Large intestine (tissue), 3 donors: ENCODE measurements around the gene PTTG1IP. TPM values are rescaled to one million over a fixed set of nuclear protein-coding genes. Genes with fewer than 3 reads are reported as not detected.
A peak's percentile ranks its signal among the peaks of the same experiment; 100 is the strongest.

Experiments used
- DNase-seq, 2 donors: peaks; one replicate each; pipeline versions ENCODE4 v3.0.0 to v3.0.0-alpha.2; 2013
- H3K27ac ChIP-seq: one replicate; pipeline ENCODE4 v1.5.1; 2013; ENCODE audit warnings: low read length
- H3K27me3 ChIP-seq: 2 replicates; pipeline ENCODE4 v1.6.1; 2013; ENCODE audit warnings: low read length; ENCODE audit not compliant: control insufficient read depth, insufficient read depth
- H3K36me3 ChIP-seq: 2 replicates; pipeline ENCODE4 v1.6.1; 2013; ENCODE audit warnings: low read length; ENCODE audit not compliant: control insufficient read depth, insufficient read depth
- H3K4me1 ChIP-seq: one replicate; pipeline ENCODE4 v1.6.1; 2013; ENCODE audit warnings: low read length; ENCODE audit not compliant: control insufficient read depth, insufficient read depth
- H3K4me3 ChIP-seq: one replicate; pipeline ENCODE4 v1.5.1; 2013; ENCODE audit warnings: low read length
- H3K9me3 ChIP-seq: one replicate; pipeline ENCODE4 v1.6.1; 2013; ENCODE audit warnings: mild to moderate bottlenecking, low read depth, low read length, moderate library complexity; ENCODE audit not compliant: control insufficient read depth
- WGBS: methylation state at CpG from one replicate; pipeline ENCODE4 v1.1.5; 2013; ENCODE audit warnings: low lambda C conversion rate; ENCODE audit not compliant: insufficient coverage; 5-methylcytosine and 5-hydroxymethylcytosine counted together
- polyA plus RNA-seq: library from polyadenylated mRNA; unstranded; fragments of 120-200 nt; gene quantifications from one replicate; pipeline ENCODE4 v1.2.1, GENCODE V29; 2013

Gene PTTG1IP
- polyA plus RNA-seq, 1 donor: 185 TPM

DNA sequence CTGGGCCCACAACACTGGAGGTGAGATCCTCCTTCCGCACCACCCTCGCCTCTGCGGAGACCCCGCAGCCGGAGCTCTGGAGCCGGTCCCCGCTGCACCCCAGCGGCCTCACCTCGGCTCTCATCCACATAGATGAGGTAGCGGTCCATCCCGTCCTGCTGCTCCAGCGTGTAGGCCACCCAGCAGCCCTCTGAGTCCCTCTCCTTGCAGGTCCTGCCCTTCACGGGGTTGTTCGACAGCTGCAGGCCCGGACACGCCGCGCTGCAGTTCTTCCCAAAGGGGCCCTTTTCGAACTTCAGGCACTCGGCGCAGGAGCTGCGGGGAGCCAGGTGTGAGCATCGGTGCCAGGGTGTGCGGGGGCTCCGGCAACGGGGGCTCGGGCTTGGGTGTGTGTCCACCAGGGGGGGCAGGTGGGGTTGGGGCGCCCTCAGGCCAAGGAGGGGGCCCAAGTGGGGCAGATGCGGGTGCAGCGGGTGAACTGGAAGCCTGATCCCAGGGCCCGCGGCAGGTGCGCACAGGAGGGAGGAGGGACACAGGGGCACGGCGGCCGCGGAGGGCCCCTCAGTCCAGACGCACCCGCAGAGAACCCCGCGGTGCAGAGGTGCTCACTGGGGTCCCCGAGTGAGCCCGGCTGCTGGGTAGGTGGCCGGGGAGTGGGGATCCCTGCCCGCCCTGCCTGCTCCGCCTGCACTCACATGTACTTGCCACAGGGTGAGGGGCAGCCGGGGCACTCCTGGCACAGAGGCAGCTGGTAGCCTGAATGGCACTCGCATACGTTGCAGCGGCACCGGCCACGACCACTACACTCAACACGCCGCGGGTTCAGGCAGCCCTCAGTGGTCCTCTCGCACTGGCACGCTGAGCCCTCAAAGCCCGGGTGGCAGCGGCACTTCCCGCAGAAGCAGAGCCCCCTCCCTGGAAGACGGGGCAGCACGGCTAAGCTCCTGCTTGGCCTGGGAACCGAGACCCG, 15.4 kb upstream of the PTTG1IP start:
- no peak overlapping the region for H3K27ac ChIP-seq
- peaks cover 8% of the 10 kb centered on the region for H3K27me3 ChIP-seq
- no CpG with 5 or more reads among the region's 64 CpGs for WGBS
- DNase-seq: no peak
- no peak overlapping the region for H3K4me3 ChIP-seq
- H3K4me1 ChIP-seq: no peaks in the 10 kb centered on the region
- H3K36me3 ChIP-seq: no peaks in the 10 kb centered on the region
- H3K9me3 ChIP-seq: no peaks in the 10 kb centered on the region

DNA sequence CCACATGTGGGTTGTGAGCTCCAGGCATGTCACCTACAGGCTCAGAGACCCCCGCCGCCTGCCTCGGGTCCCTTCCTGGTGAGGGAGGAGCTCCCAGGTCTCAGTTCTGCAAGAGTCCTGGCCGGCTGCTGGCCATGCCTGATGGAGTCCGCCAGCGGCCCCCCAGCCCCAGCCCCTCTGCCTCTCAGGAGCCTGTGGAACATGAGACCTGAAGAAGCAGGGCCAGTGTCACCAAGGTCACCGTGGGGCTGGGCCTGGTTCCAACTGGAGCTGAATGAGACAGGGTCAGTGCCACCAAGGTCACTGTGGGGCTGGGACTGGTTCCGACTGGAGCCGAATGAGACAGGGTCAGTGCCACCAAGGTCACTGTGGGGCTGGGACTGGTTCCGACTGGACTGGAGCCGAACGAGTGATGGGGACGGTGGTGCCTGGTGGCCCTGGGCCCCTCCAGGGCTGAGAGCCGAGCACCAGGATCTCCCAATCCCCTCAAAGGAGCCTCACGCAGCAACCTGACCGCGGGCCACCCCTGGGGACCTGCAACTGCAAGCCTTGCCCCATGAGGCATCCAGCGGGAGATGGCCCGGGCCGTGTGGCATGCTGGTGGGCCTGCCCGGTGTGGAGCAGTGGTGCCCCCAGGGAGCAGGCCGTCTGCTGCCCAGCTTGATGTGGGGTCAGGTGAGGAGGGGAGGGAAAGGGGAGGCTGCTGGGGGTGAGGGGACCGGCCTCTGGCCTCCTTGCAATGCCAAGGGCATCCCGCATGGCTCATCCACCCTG, 14.5 kb upstream of the PTTG1IP start:
- no peak for DNase-seq
- H3K4me3 ChIP-seq: no peak overlapping the region
- no peak overlapping the region for H3K27ac ChIP-seq
- no CpG with 5 or more reads among the region's 24 CpGs for WGBS
- H3K4me1 ChIP-seq: no peaks in the 10 kb centered on the region
- H3K9me3 ChIP-seq: no peaks in the 10 kb centered on the region
- H3K36me3 ChIP-seq: no peaks in the 10 kb centered on the region
- peaks cover 4% of the 10 kb centered on the region for H3K27me3 ChIP-seq

DNA sequence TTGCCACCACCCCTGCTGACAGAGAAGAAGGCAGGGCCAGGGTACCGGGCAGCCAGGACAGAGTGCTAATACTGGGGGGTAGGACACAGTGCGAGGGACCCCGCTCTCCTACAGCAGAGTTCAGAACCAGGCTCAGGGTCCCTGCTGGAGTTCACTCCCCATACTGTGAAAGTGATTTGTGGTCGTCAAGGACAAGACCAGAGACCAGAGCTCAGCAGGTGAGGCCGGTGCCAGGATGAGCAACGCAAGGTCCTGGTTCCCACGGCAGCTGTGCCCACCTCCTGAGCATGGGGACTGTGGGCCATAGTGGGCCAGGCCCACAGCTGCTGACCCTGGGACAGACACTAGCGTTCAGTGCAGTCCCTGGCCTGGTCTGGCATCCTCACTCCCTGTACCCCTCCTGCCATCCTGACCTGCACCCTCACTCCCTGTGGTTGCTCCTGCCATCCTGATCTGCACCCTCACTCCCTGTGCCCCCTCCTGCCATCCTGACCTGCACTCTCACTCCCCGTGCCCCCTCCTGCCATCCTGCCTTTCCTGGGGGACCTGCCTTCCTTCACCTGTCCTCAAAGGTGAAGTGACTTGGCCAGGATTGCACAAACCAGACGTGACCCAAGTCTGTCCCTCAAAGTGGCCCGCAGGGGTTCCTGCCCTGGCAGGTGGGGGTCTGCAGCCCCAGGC, 13.8 kb upstream of the PTTG1IP start:
- peaks cover 2% of the 10 kb centered on the region for H3K27me3 ChIP-seq
- no CpG with 5 or more reads among the region's 11 CpGs for WGBS
- no peaks in the 10 kb centered on the region for H3K36me3 ChIP-seq
- H3K4me1 ChIP-seq: peaks cover under 1% of the 10 kb centered on the region
- no peak overlapping the region for H3K27ac ChIP-seq
- no peaks in the 10 kb centered on the region for H3K9me3 ChIP-seq
- H3K4me3 ChIP-seq: no peak overlapping the region
- no peak for DNase-seq

DNA sequence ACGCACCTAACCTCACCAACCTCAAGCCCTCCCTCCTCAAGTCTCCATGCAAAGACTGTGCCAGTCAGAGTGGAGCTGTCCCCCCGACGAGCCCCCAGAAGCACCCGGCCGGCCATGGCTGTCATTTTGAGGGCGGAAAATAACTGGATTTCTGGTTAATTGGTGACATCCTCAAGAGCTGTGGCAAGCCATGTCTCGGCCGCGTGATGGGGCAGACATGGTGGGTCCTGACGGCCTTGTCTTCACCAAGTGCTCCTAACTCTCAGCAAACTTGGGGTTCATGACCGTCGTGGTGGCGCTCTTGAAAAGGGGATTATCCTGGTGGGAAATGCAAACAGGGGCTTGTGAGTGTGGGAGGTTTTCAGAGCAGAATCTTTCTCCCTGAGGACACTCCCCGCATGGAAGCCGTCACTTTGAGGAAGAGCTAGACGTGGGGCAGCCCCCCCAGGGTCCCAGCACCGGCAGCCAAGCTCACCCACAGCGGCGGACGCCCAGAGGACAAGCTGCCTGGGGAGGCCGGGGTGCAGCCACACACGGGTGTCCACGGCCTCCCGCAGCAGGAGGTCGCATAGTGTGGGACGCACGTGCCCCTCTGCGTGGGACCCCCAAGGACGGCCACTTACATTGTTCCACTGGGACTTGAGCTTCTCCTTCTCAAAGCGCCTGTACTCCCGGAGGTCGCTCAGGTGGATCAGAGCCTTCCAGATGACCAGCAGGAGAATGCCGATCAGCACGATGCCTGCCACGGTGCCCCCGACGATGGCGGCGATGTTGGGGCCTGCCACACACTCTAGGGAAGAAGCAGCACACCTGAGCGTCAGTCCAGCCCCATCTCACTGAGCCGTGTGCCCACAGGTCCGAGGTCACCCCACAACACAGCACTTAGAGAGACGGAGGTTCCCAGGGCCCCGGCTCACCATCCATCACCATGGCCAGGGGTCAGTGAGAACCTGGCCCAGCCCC, 12.9 kb upstream of the PTTG1IP start:
- WGBS: no CpG with 5 or more reads among the region's 44 CpGs
- DNase-seq: no peak
- Histone ChIP-seq H3K4me1 (peaks cover 9% of the 10 kb centered on the region), H3K4me3 (no peak overlapping the region), H3K27ac (no peak overlapping the region), H3K27me3 (no peaks in the 10 kb centered on the region), H3K9me3 (no peaks in the 10 kb centered on the region), H3K36me3 (no peaks in the 10 kb centered on the region)

DNA sequence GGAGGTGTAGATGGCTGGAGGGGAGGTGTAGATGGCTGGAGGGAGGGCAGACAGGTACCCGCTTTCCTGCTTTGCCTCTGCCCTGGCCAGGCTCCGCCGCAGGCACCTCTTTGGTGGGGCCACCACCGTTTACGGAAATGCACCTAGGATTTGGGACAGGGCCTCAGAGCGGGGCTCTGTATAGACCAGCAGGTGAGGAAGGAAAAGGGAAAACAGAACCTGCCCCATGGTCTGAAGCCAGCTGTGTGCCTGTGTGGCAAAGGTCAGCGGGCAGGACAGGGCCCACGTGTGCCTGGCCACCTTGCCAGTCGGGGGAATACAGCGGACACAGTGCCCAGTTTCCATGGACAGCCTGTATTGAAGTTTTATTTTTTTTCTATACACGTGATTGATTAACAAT, 12.1 kb upstream of the PTTG1IP start:
- H3K9me3 ChIP-seq: no peaks in the 10 kb centered on the region

DNA sequence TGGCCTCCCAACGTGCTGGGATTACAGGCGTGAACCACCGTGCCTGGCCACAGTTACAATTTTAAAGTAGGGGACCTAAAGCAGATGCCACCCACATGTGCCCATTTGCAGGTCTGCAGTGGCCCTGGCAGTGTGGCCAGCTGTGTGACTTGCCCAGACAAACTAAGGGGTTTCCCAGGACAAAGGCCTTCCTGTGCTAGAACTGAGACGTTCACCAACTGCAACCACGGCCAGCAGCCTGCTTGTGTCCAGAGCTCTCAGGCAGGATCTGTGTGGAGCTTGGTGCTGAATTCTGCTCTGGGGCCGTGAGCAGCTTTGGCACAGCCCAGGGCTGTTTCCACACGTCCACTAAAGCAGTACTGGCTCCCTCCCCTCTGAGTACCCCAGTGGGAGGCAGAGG, 10.6 kb upstream of the PTTG1IP start:
- H3K36me3 ChIP-seq: no peaks in the 10 kb centered on the region
- no peaks in the 10 kb centered on the region for H3K27me3 ChIP-seq
- no peak overlapping the region for H3K27ac ChIP-seq
- no peak overlapping the region for H3K4me3 ChIP-seq
- H3K4me1 ChIP-seq: peaks cover 10% of the 10 kb centered on the region
- no peaks in the 10 kb centered on the region for H3K9me3 ChIP-seq
- no CpG with 5 or more reads among the region's 7 CpGs for WGBS
- DNase-seq: no peak

More for the DNA sequence above, 12.1 kb upstream of the PTTG1IP start:
- DNase-seq: no peak
- H3K36me3 ChIP-seq: no peaks in the 10 kb centered on the region
- H3K27ac ChIP-seq: no peak overlapping the region
- no peaks in the 10 kb centered on the region for H3K27me3 ChIP-seq
- WGBS: no CpG with 5 or more reads among the region's 11 CpGs
- peaks cover 10% of the 10 kb centered on the region for H3K4me1 ChIP-seq
- no peak overlapping the region for H3K4me3 ChIP-seq

DNA sequence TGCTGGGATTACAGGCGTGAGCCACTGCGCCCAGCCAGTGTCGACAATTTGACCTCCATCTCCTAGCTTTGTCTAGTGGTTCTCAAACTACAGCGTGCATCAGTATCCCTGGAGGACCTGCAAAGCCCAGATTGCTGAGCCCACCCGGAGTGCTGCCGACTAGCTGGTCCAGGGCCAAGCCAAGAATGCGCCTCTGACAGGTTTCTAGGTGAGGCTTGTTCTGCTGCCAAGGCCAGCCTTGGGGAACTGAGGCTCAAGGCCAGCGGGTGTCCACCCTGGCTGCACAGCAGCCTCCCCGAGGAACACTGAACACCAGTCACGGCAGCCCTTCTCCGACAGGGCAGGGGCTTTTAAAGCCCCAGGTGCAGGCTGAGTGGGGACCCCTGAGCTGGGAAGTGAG, 9.8 kb upstream of the PTTG1IP start:
- no peaks in the 10 kb centered on the region for H3K36me3 ChIP-seq
- no CpG with 5 or more reads among the region's 11 CpGs for WGBS

DNA sequence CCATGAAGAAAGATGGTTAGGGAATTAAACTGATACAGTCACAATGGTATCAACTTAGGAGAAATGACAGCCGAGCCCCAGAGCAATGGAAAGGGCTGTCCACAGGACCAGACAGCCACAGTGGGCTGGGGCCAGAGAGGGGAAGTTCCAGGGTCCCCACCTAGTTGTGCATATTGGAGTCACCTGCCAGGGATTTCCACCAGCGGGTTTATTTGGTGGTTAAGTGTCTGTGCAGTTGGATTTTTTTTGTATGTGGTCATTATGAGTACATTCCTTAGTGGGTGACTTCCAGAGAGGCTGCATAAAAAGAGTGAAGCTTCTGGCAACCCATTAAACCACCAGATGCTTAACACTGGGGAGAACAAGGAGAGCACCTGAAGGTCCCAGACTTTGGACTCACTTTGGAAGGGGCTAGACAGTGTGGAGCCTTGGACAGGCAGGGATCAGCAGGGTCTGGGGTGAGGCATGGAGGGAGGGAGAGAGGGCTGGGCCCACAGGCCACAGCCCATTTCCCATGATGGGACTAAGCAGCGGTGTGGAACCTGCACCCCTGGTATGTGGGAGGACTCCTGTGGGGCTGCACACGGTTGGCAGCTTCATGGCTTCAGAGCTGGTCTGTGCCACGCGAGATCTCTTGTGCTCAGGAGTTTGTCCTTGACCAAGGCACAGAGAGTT, 7.8 kb upstream of the PTTG1IP start:
- Histone ChIP-seq H3K4me1 (peaks cover 26% of the 10 kb centered on the region), H3K36me3 (no peaks in the 10 kb centered on the region), H3K27ac (peak overlapping the region; percentile 77), H3K4me3 (no peak overlapping the region), H3K9me3 (no peaks in the 10 kb centered on the region), H3K27me3 (no peaks in the 10 kb centered on the region)
- no peak for DNase-seq
- no CpG with 5 or more reads among the region's 6 CpGs for WGBS

More for the DNA sequence above, 9.8 kb upstream of the PTTG1IP start:
- no peak for DNase-seq
- Histone ChIP-seq H3K9me3 (no peaks in the 10 kb centered on the region), H3K27ac (no peak overlapping the region), H3K4me3 (no peak overlapping the region), H3K27me3 (no peaks in the 10 kb centered on the region), H3K4me1 (peaks cover 18% of the 10 kb centered on the region)
